SU-DHL-6 (cell line): ENCODE data around the gene TMEM178B.

ENCODE experiments used
- H2AFZ ChIP-seq: fragments of 200-600 bp; sonication (generic); 2 replicates; pipeline ENCODE4 v1.6.1; 2014; ENCODE audit warnings: low read depth, mild to moderate bottlenecking, moderate library complexity, mixed read lengths, antibody characterized with exemption, low read length; ENCODE audit not compliant: severe bottlenecking
- H3F3A ChIP-seq: fragments of 200-600 bp; shearing (Covaris generic); 2 replicates; pipeline ENCODE4 v1.6.0; 2016; ENCODE audit warnings: antibody characterized with exemption, mild to moderate bottlenecking; ENCODE audit not compliant: insufficient read depth
- H3K27ac ChIP-seq: fragments of 200-600 bp; sonication (generic); 2 replicates; pipeline ENCODE4 v1.5.1; 2016; ENCODE audit warnings: low read depth, mild to moderate bottlenecking, low read length, moderate library complexity, mixed read lengths
- H3K27me3 ChIP-seq: fragments of 200-600 bp; sonication (generic), shearing (Covaris generic); 2 replicates; pipeline ENCODE4 v1.6.0; 2014; ENCODE audit warnings: mild to moderate bottlenecking, low read length
- H3K36me3 ChIP-seq: fragments of 200-600 bp; sonication (generic); 2 replicates; pipeline ENCODE4 v1.6.1; 2014; ENCODE audit warnings: mild to moderate bottlenecking, low read length, mixed read lengths
- H3K4me2 ChIP-seq: fragments of 300-600, 200-600 bp; shearing (Covaris generic), sonication (generic); 2 replicates; pipeline ENCODE4 v1.6.0; 2014; ENCODE audit warnings: low read length, low read depth, mild to moderate bottlenecking; ENCODE audit not compliant: poor library complexity, severe bottlenecking
- H3K4me3 ChIP-seq: fragments of 200-600 bp; sonication (generic); 2 replicates; pipeline ENCODE4 v1.5.1; 2014; ENCODE audit warnings: antibody characterized with exemption, low read length, mild to moderate bottlenecking, mixed read lengths; ENCODE audit not compliant: insufficient read depth, poor library complexity, severe bottlenecking
- H3K79me2 ChIP-seq: fragments of 200-600 bp; sonication (generic); 2 replicates; pipeline ENCODE4 v1.6.1; 2014; ENCODE audit warnings: mild to moderate bottlenecking, low read length, moderate library complexity; ENCODE audit not compliant: insufficient read depth
- H3K9ac ChIP-seq: fragments of 200-600 bp; sonication (generic); 2 replicates; pipeline ENCODE4 v1.7.0; 2014; ENCODE audit warnings: mild to moderate bottlenecking, low read length
- H3K9me2 ChIP-seq: fragments of 200-600 bp; sonication (generic); replicated peaks from 2 replicates; pipeline ENCODE4 v1.6.1; 2014; ENCODE audit warnings: low read length; ENCODE audit not compliant: insufficient read depth
- H3K9me3 ChIP-seq: fragments of 200-600 bp; sonication (generic); 2 replicates; pipeline ENCODE4 v1.6.1; 2014; ENCODE audit warnings: low read length, mixed read lengths; ENCODE audit not compliant: insufficient read depth
- H4K20me1 ChIP-seq: fragments of 200-600 bp; sonication (generic); 2 replicates; pipeline ENCODE4 v1.6.1; 2014; ENCODE audit warnings: low read depth, mild to moderate bottlenecking, antibody characterized with exemption, low read length, moderate library complexity, mixed read lengths
- CTCF ChIP-seq: fragments of 200-600 bp; sonication (generic); IDR thresholded peaks from one replicate; pipeline ENCODE4 v1.5.1; 2017; ENCODE audit warnings: antibody characterized with exemption, mild to moderate bottlenecking, low read length, moderate library complexity; ENCODE audit not compliant: insufficient read depth, poor library complexity, severe bottlenecking
- EZH2phosphoT487 ChIP-seq: fragments of 200-600 bp; sonication (generic), shearing (Covaris generic); conservative IDR thresholded peaks from 2 replicates; pipeline ENCODE4 v1.6.1; 2018; ENCODE audit warnings: mild to moderate bottlenecking, antibody characterized with exemption, low read length, moderate library complexity, mixed read lengths

TMEM178B gene

GRCh38 chr7:141264511-141264910 is 190.6 kb downstream of the TMEM178B start:
- Histone ChIP-seq H4K20me1 (no peaks in the 10 kb centered on the region), H3K79me2 (no peaks in the 10 kb centered on the region), H3K4me2 (no peak overlapping the region), H3K27ac (no peak overlapping the region), H3K9ac (no peak overlapping the region), H3K9me2 (0 out of 2 replicates have a peak, but pooled peaks cover 3% of the 10 kb centered on the region), H2AFZ (no peak overlapping the region), H3F3A (no peaks in the 10 kb centered on the region), H3K4me3 (no peak overlapping the region), H3K27me3 (no peaks in the 10 kb centered on the region), H3K36me3 (no peaks in the 10 kb centered on the region), H3K9me3 (no peaks in the 10 kb centered on the region)
- no peak for TF ChIP-seq EZH2phosphoT487
- no peak for TF ChIP-seq CTCF

GRCh38 chr7:141265668-141266067 is 191.8 kb downstream of the TMEM178B start:
- Histone ChIP-seq H4K20me1 (no peaks in the 10 kb centered on the region), H3F3A (no peaks in the 10 kb centered on the region), H3K79me2 (no peaks in the 10 kb centered on the region), H3K4me3 (no peak overlapping the region), H2AFZ (no peak overlapping the region), H3K9ac (no peak overlapping the region), H3K27me3 (no peaks in the 10 kb centered on the region), H3K36me3 (no peaks in the 10 kb centered on the region), H3K9me3 (no peaks in the 10 kb centered on the region), H3K27ac (no peak overlapping the region), H3K9me2 (0 out of 2 replicates have a peak, but pooled peaks cover 3% of the 10 kb centered on the region), H3K4me2 (no peak overlapping the region)
- TF ChIP-seq EZH2phosphoT487 (no peak), CTCF (no peak)

GRCh38 chr7:141268614-141269013 is 194.8 kb downstream of the TMEM178B start:
- H3K9me3 ChIP-seq: no peaks in the 10 kb centered on the region
- H3K9ac ChIP-seq: no peak overlapping the region
- H3K27ac ChIP-seq: no peak overlapping the region
- H3F3A ChIP-seq: no peaks in the 10 kb centered on the region
- H3K9me2 ChIP-seq: no peaks in the 10 kb centered on the region
- no peak overlapping the region for H2AFZ ChIP-seq
- no peak overlapping the region for H3K4me2 ChIP-seq
- H3K36me3 ChIP-seq: no peaks in the 10 kb centered on the region
- H4K20me1 ChIP-seq: no peaks in the 10 kb centered on the region
- H3K27me3 ChIP-seq: no peaks in the 10 kb centered on the region
- H3K4me3 ChIP-seq: no peak overlapping the region
- H3K79me2 ChIP-seq: no peaks in the 10 kb centered on the region
- TF ChIP-seq CTCF: no peak
- no peak for TF ChIP-seq EZH2phosphoT487

- no peak overlapping the region for H3K9ac ChIP-seq
- H3K4me3 ChIP-seq: no peak overlapping the region
- no peak overlapping the region for H2AFZ ChIP-seq
- H4K20me1 ChIP-seq: no peaks in the 10 kb centered on the region
- H3K36me3 ChIP-seq: no peaks in the 10 kb centered on the region
- H3K4me2 ChIP-seq: no peak overlapping the region
- no peak overlapping the region for H3K27ac ChIP-seq
- H3F3A ChIP-seq: no peaks in the 10 kb centered on the region
- H3K79me2 ChIP-seq: no peaks in the 10 kb centered on the region
- H3K9me2 ChIP-seq: no peaks in the 10 kb centered on the region
- H3K9me3 ChIP-seq: no peaks in the 10 kb centered on the region
- H3K27me3 ChIP-seq: no peaks in the 10 kb centered on the region
- no peak for TF ChIP-seq CTCF
- TF ChIP-seq EZH2phosphoT487: no peak
These were observed 197.6 kb downstream of the TMEM178B start for GRCh38 chr7:141271451-141271850.
